GM21528 (cell line): ENCODE results near the gene PRR5.

Experiments
- ATAC-seq: cut with Tn5 transposase; IDR thresholded peaks from one replicate; pipeline ENCODE4 v1.9.1; 2021; ENCODE audit warnings: mild to moderate bottlenecking, moderate library complexity; ENCODE audit not compliant: unreplicated experiment, low FRiP score

PRR5 gene

GRCh38 chr22:44782363-44782963 lies 80.5 kb downstream of the PRR5 start:
- ATAC-seq = no peak

GRCh38 chr22:44783091-44783490 lies 81.1 kb downstream of the PRR5 start:
- no peak for ATAC-seq

- ATAC-seq = no peak
Measured at GRCh38 chr22:44783581-44783980, 81.6 kb downstream of the PRR5 start.

- ATAC-seq = no peak
Measured at GRCh38 chr22:44786136-44786535, 84.1 kb downstream of the PRR5 start.

GRCh38 chr22:44786610-44787009 lies 84.6 kb downstream of the PRR5 start:
- no peak for ATAC-seq
